Adrenal gland (tissue), 5 donors: ENCODE data around the gene CCL24.
"Not testable (repeated sequence)": the region's sequence is repeated elsewhere in the genome, so short reads cannot be mapped to it uniquely, and the experiment has no call there.

Source experiments
- POLR2A ChIP-seq, 2 donors: fragments of 450-650 bp; IDR thresholded peaks; one replicate each; pipeline ENCODE4 v1.6.1; 2017; ENCODE audit warnings: antibody characterized with exemption in 2 of 2, mild to moderate bottlenecking in 2 of 2, moderate library complexity in 1 of 2
- TF ChIP-seq, protein P1 (sequence below), 6 experiments: fragments of 450-650 bp in 4 of 6; fragments of 200-600 bp in 2 of 6; sonication (generic) in 1 of 6; IDR thresholded peaks; 1 replicate in 5 of 6; 2 replicates in 1 of 6; pipeline versions ENCODE4 v1.5.1 to v1.8.0; 2016 to 2021; ENCODE audit warnings: antibody characterized with exemption in 6 of 6, mild to moderate bottlenecking in 2 of 6, moderate library complexity in 1 of 6
- donor health status: DM: no; HTN: no; CAD: no.

DNA sequence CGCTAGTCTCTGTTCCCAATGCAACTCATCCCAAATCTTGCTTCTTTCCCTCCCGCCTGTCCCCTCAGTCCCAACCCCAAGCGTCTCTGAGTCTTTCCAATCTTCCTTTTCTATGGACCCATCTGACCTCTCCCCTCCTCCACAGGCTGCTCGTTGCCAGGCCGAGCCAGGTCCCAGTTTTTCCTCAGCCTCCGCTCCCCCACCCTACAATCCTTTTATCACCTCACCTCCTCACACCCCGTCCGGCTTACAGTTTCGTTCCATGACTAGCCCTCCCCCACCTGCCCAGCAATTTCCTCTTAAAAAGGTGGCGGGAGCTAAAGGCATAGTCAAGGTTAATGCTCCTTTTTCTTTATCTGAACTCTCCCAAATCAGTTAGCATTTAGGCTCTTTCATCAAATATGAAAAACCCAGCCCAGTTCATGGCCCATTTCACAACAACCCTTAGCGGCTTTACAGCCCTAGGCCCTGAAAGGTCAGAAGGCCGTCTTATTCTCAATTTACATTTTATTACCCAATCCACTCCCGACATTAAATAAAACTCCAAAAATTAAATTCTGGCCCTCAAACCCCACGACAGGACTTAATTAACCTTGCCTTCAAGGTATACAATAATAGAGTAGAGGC is 32.8 kb downstream of the CCL24 start:
- TF ChIP-seq, protein P1, sequence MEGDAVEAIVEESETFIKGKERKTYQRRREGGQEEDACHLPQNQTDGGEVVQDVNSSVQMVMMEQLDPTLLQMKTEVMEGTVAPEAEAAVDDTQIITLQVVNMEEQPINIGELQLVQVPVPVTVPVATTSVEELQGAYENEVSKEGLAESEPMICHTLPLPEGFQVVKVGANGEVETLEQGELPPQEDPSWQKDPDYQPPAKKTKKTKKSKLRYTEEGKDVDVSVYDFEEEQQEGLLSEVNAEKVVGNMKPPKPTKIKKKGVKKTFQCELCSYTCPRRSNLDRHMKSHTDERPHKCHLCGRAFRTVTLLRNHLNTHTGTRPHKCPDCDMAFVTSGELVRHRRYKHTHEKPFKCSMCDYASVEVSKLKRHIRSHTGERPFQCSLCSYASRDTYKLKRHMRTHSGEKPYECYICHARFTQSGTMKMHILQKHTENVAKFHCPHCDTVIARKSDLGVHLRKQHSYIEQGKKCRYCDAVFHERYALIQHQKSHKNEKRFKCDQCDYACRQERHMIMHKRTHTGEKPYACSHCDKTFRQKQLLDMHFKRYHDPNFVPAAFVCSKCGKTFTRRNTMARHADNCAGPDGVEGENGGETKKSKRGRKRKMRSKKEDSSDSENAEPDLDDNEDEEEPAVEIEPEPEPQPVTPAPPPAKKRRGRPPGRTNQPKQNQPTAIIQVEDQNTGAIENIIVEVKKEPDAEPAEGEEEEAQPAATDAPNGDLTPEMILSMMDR (IDR thresholded peaks at IDR 0.05) = not testable (repeated sequence)
- TF ChIP-seq POLR2A (IDR thresholded peaks at IDR 0.05) = not testable (repeated sequence)
